ENCODE measurements around the gene TMEM220. TPM values are rescaled to one million over a fixed set of nuclear protein-coding genes. Genes with fewer than 3 reads are reported as not detected.

The TMEM220 gene
- total and polyA plus RNA-seq, 4 donors: 2.8 to 13.8 (median 7.1) TPM

DNA sequence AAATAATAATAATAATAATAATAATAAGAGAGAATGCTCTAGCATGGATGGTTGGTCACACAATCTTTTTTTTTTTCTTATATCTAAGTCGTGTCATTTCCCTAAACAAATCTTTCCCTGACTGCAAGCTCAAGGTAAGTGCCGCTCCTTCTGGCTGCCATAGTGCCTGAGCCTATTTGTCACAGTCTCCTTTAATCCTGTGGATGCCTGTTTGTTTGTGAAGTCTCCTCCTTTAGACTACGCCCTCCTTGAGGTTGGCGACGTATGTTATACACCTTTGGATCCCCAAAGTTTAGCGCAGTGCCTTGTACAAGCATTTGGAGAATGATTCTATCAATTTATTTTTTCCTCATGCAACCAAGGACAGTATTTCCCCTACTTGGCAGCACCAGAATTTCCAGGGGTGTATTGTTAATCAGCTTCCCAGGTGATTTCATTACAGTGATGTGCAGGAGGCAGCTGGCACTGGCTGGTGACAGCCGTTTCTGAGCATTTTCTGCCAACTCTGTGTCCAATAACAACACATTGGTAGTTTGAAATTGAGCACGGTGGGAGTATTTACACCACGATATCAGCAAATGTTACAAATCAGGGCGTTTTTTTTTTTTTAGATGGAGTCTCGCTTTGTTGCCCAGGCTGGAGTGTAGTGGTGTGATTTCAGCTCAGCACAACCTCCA is 47.4 kb upstream of the TMEM220 start:
- Histone ChIP-seq H3K4me3 (no peak overlapping the region), H3K27ac (ENCODE audit: low read depth in 1 of 2, low read length in 1 of 2) (no peak overlapping the region), H3K27me3 (ENCODE audit: control insufficient read depth in 3 of 3, insufficient read depth in 3 of 3, low read length in 2 of 3) (no peaks in the 10 kb centered on the region), H3K9me3 (ENCODE audit: control insufficient read depth in 4 of 4, insufficient read depth in 3 of 4, low read length in 3 of 4) (peaks cover 0 to 8% (median 0%) of the 10 kb centered on the region in 4 donors), H3K9ac (ENCODE audit: insufficient read depth in 1 of 2, low read length in 2 of 2) (no peak overlapping the region), H3K36me3 (ENCODE audit: control insufficient read depth in 4 of 4, insufficient read depth in 4 of 4, low read length in 4 of 4) (no peaks in the 10 kb centered on the region), H3K4me1 (ENCODE audit: control insufficient read depth in 5 of 5, insufficient read depth in 5 of 5, low read length in 5 of 5) (peaks cover 0 to 6% (median 0%) of the 10 kb centered on the region in 5 donors)
- TF ChIP-seq, protein P1, sequence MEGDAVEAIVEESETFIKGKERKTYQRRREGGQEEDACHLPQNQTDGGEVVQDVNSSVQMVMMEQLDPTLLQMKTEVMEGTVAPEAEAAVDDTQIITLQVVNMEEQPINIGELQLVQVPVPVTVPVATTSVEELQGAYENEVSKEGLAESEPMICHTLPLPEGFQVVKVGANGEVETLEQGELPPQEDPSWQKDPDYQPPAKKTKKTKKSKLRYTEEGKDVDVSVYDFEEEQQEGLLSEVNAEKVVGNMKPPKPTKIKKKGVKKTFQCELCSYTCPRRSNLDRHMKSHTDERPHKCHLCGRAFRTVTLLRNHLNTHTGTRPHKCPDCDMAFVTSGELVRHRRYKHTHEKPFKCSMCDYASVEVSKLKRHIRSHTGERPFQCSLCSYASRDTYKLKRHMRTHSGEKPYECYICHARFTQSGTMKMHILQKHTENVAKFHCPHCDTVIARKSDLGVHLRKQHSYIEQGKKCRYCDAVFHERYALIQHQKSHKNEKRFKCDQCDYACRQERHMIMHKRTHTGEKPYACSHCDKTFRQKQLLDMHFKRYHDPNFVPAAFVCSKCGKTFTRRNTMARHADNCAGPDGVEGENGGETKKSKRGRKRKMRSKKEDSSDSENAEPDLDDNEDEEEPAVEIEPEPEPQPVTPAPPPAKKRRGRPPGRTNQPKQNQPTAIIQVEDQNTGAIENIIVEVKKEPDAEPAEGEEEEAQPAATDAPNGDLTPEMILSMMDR (IDR thresholded peaks at IDR 0.05; ENCODE audit: control extremely low read depth, extremely low read depth): no peak
- DNase-seq: no peak
- ATAC-seq (ENCODE audit: insufficient read depth, low FRiP score): no peak
- 89 to 92% methylated on average over 11 of the region's 11 CpGs for WGBS, 2 donors

DNA sequence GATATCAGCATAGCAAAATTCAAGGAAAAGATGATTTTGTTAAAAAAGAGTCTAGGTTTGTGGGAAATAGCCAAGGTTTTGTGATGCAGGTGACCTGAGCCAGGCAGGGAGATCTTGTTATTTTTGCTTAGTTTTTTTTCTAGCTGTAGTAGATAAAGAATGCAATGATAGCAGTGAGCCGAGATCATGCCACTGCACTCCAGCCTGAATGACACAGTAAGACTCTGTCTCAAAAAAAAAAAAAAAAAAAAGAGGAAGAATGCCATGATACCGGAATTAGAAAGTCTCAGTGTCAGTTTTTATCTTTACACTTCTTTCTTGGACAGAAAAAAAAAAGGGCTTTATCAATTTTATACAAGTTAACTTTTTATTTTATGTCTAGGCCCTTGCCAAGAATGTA is 46.6 kb upstream of the TMEM220 start:
- TF ChIP-seq, protein P1 (IDR thresholded peaks at IDR 0.05; ENCODE audit: control extremely low read depth, extremely low read depth): no peak
- H3K4me3 ChIP-seq: no peak overlapping the region
- 22 to 46% methylated on average over 2 of the region's 2 CpGs for WGBS, 2 donors
- H3K9me3 ChIP-seq (ENCODE audit: control insufficient read depth in 4 of 4, insufficient read depth in 3 of 4, low read length in 3 of 4): peaks cover 0 to 8% (median 0%) of the 10 kb centered on the region in 4 donors
- H3K27ac ChIP-seq (ENCODE audit: low read depth in 1 of 2, low read length in 1 of 2): no peak overlapping the region
- no peaks in the 10 kb centered on the region for H3K27me3 ChIP-seq (ENCODE audit: control insufficient read depth in 3 of 3, insufficient read depth in 3 of 3, low read length in 2 of 3)
- no peak for DNase-seq
- H3K4me1 ChIP-seq (ENCODE audit: control insufficient read depth in 5 of 5, insufficient read depth in 5 of 5, low read length in 5 of 5): peaks cover 0 to 6% (median 0%) of the 10 kb centered on the region in 5 donors
- no peak for ATAC-seq (ENCODE audit: insufficient read depth, low FRiP score)
- no peaks in the 10 kb centered on the region for H3K36me3 ChIP-seq (ENCODE audit: control insufficient read depth in 4 of 4, insufficient read depth in 4 of 4, low read length in 4 of 4)
- no peak overlapping the region for H3K9ac ChIP-seq (ENCODE audit: insufficient read depth in 1 of 2, low read length in 2 of 2)

DNA sequence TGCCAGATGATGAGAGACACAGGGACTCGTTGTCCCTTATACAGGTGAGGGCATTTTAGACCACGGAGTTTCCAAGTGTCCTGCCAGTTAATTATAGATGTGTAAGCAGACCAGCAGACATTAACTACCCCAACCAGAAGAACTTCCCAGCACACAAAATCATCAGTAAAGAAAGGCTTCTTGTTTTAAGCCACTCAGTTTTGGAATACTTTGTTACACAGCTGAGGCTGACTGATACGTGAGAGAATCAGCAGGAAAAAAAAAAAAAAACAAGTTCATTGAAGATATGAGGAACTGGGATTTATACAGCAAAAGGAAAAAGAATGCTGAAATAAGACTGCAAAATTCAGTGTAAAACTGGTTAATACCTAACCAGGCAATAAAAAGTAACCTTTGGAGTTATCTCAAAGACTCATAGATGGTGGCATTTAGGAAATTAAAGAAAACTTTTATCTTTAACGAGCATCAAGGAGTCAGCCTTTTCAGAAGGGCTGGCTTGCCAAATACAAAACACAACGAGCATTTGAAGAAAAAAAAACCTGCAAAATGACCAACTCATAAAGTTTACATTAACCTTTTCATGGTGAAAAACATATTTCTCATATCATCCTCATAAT is 46.0 kb upstream of the TMEM220 start:
- Histone ChIP-seq H3K27me3 (ENCODE audit: control insufficient read depth in 3 of 3, insufficient read depth in 3 of 3, low read length in 2 of 3) (no peaks in the 10 kb centered on the region), H3K4me3 (no peak overlapping the region), H3K9ac (ENCODE audit: insufficient read depth in 1 of 2, low read length in 2 of 2) (no peak overlapping the region), H3K27ac (ENCODE audit: low read depth in 1 of 2, low read length in 1 of 2) (no peak overlapping the region), H3K9me3 (ENCODE audit: control insufficient read depth in 4 of 4, insufficient read depth in 3 of 4, low read length in 3 of 4) (peaks cover 0 to 11% (median 0%) of the 10 kb centered on the region in 4 donors), H3K4me1 (ENCODE audit: control insufficient read depth in 5 of 5, insufficient read depth in 5 of 5, low read length in 5 of 5) (peaks cover 0 to 6% (median 0%) of the 10 kb centered on the region in 5 donors), H3K36me3 (ENCODE audit: control insufficient read depth in 4 of 4, insufficient read depth in 4 of 4, low read length in 4 of 4) (no peaks in the 10 kb centered on the region)
- no peak for ATAC-seq (ENCODE audit: insufficient read depth, low FRiP score)
- TF ChIP-seq, protein P1 (IDR thresholded peaks at IDR 0.05; ENCODE audit: control extremely low read depth, extremely low read depth): no peak
- DNase-seq: no peak
- WGBS, 2 donors: 69 to 81% methylated on average over 5 of the region's 5 CpGs
